C4-2B (cell line): ENCODE measurements around the gene MYO15B.

Experiments used
- H3K27ac ChIP-seq: fragments of 450-650 bp; 2 replicates; pipeline ENCODE4 v1.5.1; 2017
- CTCF ChIP-seq: fragments of 450-650 bp; conservative IDR thresholded peaks from 2 replicates; pipeline ENCODE4 v1.5.1; 2017; ENCODE audit warnings: mild to moderate bottlenecking
- ZFX ChIP-seq: fragments of 450-650 bp; IDR thresholded peaks from 2 replicates; pipeline ENCODE4 v1.6.1; 2017

Gene MYO15B

GRCh38 chr17:75643643-75644017 is 56.0 kb downstream of the MYO15B start:
- no peak overlapping the region for H3K27ac ChIP-seq
- no peak for TF ChIP-seq CTCF
- TF ChIP-seq ZFX = no peak

GRCh38 chr17:75645501-75645888 is 57.9 kb downstream of the MYO15B start:
- no peak overlapping the region; the same call in 1 of the 2 replicates for H3K27ac ChIP-seq
- no peak for TF ChIP-seq CTCF
- TF ChIP-seq ZFX = no peak

- no peak overlapping the region; the same call in 1 of the 2 replicates for H3K27ac ChIP-seq
- TF ChIP-seq ZFX (no peak), CTCF (no peak)
These were observed 58.5 kb downstream of the MYO15B start for GRCh38 chr17:75645889-75646637.

GRCh38 chr17:75646638-75646992 is 59.0 kb downstream of the MYO15B start:
- TF ChIP-seq ZFX (no peak), CTCF (no peak)
- H3K27ac ChIP-seq = no peak overlapping the region

GRCh38 chr17:75647061-75647460 is 59.5 kb downstream of the MYO15B start:
- TF ChIP-seq ZFX = no peak
- no peak for TF ChIP-seq CTCF
- H3K27ac ChIP-seq = no peak overlapping the region

- TF ChIP-seq CTCF (no peak), ZFX (no peak)
- no peak overlapping the region for H3K27ac ChIP-seq
These were observed 60.3 kb downstream of the MYO15B start for GRCh38 chr17:75647921-75648320.

GRCh38 chr17:75649687-75650086 is 62.1 kb downstream of the MYO15B start:
- TF ChIP-seq CTCF (no peak), ZFX (no peak)
- no peak overlapping the region for H3K27ac ChIP-seq
